KOPT-K1 (cell line): ENCODE results near the gene PCDH15.

Source experiments
- H3K27ac ChIP-seq: fragments of 200-600 bp; sonication (generic); 2 replicates; pipeline ENCODE4 v1.5.1; 2016; ENCODE audit warnings: antibody characterized with exemption, mild to moderate bottlenecking, low read depth, low read length; ENCODE audit not compliant: poor library complexity, severe bottlenecking
- H3K36me3 ChIP-seq: fragments of 200-600 bp; sonication (generic); 2 replicates; pipeline ENCODE4 v1.5.1; 2017; ENCODE audit warnings: antibody characterized with exemption, mild to moderate bottlenecking, low read length, moderate library complexity; ENCODE audit not compliant: insufficient read depth
- H3K9me3 ChIP-seq: fragments of 200-600 bp; sonication (generic); 2 replicates; pipeline ENCODE4 v1.5.1; 2017; ENCODE audit warnings: antibody characterized with exemption, low read length, mild to moderate bottlenecking; ENCODE audit not compliant: insufficient read depth, poor library complexity, severe bottlenecking

PCDH15 gene

GRCh38 chr10:54125098-54125747, 675.8 kb downstream of the PCDH15 start:
- Histone ChIP-seq H3K36me3 (no peaks in the 10 kb centered on the region), H3K9me3 (no peaks in the 10 kb centered on the region), H3K27ac (no peak overlapping the region)

DNA sequence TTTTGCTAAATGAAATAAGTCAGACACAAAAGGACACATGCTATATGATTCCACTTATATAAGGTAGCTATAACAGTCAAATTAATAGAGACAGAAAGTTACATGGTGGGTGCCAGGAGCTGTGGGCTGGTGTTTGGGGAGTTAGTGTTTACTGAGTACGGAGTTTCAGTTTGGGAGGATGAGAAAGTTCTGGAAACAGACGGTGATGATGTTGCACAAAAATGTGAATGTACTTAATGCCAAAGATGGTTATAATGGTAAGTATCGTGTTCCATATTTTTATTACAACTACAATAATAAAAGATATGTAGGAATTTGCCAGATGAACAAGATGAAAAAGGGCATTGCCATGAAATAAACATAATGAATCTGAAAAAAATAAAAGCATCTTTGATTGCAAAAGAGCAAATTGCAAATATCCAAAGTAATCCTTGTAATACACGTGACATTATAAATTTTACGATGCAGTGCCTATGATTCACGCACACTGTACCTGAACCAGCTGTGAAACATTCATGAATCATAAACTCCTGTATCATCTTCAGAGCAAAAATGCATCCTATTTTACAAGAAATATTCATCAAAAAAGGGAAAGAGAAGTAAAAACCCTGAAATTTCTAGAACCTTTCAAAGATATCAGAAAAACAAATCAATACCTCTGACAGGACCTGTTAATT, 676.7 kb downstream of the PCDH15 start:
- no peak overlapping the region for H3K27ac ChIP-seq
- no peaks in the 10 kb centered on the region for H3K36me3 ChIP-seq

GRCh38 chr10:54120806-54121205, 680.2 kb downstream of the PCDH15 start:
- H3K27ac ChIP-seq: no peak overlapping the region
- no peaks in the 10 kb centered on the region for H3K9me3 ChIP-seq
- no peaks in the 10 kb centered on the region for H3K36me3 ChIP-seq

More for the DNA sequence above, 676.7 kb downstream of the PCDH15 start:
- H3K9me3 ChIP-seq: no peaks in the 10 kb centered on the region

DNA sequence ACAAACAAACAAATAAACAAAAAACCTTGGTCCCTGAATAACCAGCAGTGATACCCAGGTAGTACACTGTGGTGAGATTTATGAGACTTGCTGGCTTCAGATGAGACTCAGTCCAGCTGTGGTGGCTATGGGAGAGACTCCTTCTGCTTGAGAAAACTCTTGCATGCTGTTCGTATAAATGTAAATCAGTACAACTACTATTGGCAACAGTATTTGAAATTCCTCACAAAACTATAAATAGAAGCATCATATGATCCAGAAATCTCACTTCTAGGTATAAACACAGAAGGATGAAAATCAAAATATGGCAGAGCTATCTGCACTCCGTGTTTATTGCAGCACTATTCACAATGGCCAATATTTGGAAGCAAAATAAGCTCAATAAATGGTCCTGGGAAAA, 692.1 kb downstream of the PCDH15 start:
- H3K9me3 ChIP-seq: no peaks in the 10 kb centered on the region
- no peaks in the 10 kb centered on the region for H3K36me3 ChIP-seq
- no peak overlapping the region for H3K27ac ChIP-seq

GRCh38 chr10:54096892-54097291, 704.1 kb downstream of the PCDH15 start:
- Histone ChIP-seq H3K36me3 (no peaks in the 10 kb centered on the region), H3K27ac (no peak overlapping the region)

GRCh38 chr10:54094321-54094720, 706.7 kb downstream of the PCDH15 start:
- Histone ChIP-seq H3K27ac (no peak overlapping the region), H3K9me3 (no peaks in the 10 kb centered on the region), H3K36me3 (no peaks in the 10 kb centered on the region)

More at GRCh38 chr10:54096892-54097291, 704.1 kb downstream of the PCDH15 start:
- no peaks in the 10 kb centered on the region for H3K9me3 ChIP-seq

DNA sequence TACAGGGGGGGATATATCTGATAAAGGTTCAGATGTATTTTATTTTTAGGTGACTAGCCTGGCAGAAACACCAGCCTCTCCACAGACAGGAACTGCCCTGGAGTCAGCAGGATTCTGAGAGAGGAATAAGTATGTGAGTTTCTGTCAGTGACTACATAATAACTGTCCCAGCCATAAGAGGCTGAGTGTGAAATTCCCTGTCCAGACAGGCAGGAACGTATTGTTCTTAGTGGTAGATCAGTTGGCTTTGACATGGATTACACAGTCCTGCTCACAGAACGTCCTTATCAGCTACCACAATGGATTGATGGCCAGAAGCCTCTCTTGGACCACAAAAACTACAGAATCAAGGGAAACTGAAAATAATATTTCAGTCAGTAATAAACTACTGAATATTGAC, 709.8 kb downstream of the PCDH15 start:
- Histone ChIP-seq H3K9me3 (no peaks in the 10 kb centered on the region), H3K36me3 (no peaks in the 10 kb centered on the region), H3K27ac (no peak overlapping the region)

DNA sequence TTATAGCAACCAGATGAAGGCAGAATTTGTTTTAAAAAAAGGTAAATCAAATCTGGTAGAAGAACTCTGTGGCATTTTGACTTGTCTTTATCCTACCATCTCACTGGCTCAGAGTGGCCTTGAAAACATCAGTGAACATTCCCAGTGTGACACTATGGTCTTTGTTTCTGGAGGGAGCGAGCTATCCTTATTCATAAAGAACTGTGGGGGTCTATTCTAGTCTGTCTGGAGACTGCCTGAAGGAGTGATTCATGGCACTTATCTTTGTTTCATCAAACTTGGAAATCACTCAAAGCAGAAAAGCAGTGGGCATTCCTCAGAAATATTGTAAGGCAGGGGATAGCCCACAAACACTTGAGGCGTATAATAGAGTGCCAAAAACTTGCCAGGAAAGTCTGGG, 719.1 kb downstream of the PCDH15 start:
- H3K36me3 ChIP-seq: no peaks in the 10 kb centered on the region
- no peak overlapping the region for H3K27ac ChIP-seq
- H3K9me3 ChIP-seq: no peaks in the 10 kb centered on the region

DNA sequence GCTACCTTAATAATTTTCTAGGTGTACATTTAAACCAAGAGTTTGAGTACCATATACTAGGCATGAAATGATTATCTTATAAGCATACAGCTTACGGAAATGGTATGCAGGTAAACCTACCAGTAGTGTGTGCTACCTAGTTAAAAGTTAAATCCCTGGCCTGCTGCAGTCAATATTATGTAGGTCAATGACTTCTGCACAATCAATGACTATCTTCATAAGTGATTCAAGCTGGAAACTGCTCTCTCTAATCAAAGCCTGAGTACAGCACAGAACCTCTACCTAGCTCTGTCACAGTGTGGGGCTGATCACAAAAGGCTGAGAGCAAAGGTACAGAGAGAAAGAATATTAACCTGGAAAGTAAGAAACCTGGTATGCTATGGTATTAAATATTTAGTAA, 733.7 kb downstream of the PCDH15 start:
- H3K9me3 ChIP-seq: no peaks in the 10 kb centered on the region
- H3K36me3 ChIP-seq: no peaks in the 10 kb centered on the region
- H3K27ac ChIP-seq: no peak overlapping the region

DNA sequence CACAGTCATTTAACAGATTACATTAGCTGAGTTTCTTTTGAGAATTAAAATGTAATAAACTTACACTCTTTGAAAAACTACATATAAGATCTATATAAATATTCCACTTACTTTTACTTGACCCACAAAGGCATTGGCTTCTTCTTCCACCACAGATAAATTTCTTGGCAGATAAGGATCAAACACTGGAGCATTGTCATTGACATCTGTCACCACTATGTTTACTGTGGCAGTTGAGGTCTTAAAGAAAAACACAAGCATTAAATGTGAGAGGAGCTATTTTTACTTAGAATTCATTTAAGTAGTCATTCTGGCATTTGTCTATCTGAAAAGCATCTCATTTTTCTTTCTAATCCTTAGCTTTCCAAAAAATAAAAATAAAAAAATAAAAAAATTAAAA, 734.4 kb downstream of the PCDH15 start:
- Histone ChIP-seq H3K36me3 (no peaks in the 10 kb centered on the region), H3K9me3 (no peaks in the 10 kb centered on the region), H3K27ac (no peak overlapping the region)

GRCh38 chr10:54065106-54065505, 735.9 kb downstream of the PCDH15 start:
- no peaks in the 10 kb centered on the region for H3K36me3 ChIP-seq
- H3K9me3 ChIP-seq: no peaks in the 10 kb centered on the region
- no peak overlapping the region for H3K27ac ChIP-seq

DNA sequence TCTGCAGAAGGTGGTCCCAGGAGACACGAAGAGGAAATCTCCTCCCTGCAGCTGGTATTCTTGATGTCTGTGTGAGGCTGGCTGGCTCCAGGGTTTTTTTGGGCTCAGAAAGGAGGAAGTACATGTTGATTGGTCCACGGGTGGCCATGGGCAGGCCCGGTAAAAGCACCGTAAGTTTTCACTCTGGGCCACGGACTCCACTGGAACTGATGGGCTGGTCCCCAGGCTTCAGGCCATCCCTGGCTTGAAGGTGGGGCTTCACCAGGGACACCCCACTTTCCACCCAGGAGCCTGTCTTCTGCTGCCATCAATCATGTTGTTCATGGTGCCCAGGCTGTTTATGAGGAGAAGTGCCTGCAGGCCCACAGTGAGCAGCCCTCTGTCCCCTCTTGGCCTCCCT, 736.8 kb downstream of the PCDH15 start:
- Histone ChIP-seq H3K36me3 (no peaks in the 10 kb centered on the region), H3K27ac (no peak overlapping the region), H3K9me3 (no peaks in the 10 kb centered on the region)

- H3K9me3 ChIP-seq: no peaks in the 10 kb centered on the region
These were observed 737.5 kb downstream of the PCDH15 start for GRCh38 chr10:54063514-54063913.

DNA sequence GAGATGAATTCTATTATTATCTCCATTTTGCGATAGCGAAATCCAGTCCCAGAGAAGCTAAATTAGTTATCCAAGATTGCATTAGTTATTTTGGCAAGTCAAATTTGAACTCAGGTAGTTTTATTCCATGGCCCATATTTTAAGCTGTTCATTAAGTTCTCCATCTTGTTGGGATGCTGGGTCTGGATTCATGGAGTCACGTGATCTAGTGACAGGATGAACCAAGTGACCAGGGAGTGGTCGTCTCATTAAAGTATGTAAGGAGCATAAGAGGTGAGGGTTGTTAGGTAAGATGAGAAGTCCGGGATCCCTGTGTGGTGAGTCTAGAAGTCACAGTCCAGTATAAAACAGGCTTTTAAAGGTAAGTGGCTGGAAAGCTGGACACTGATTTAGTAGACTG, 740.5 kb downstream of the PCDH15 start:
- H3K27ac ChIP-seq: no peak overlapping the region
- H3K9me3 ChIP-seq: peaks cover 15% of the 10 kb centered on the region
- no peaks in the 10 kb centered on the region for H3K36me3 ChIP-seq

More at GRCh38 chr10:54063514-54063913, 737.5 kb downstream of the PCDH15 start:
- Histone ChIP-seq H3K27ac (no peak overlapping the region), H3K36me3 (no peaks in the 10 kb centered on the region)

- Histone ChIP-seq H3K27ac (no peak overlapping the region), H3K36me3 (no peaks in the 10 kb centered on the region), H3K9me3 (peaks cover 15% of the 10 kb centered on the region)
These were observed 743.7 kb downstream of the PCDH15 start for GRCh38 chr10:54057357-54057756.

DNA sequence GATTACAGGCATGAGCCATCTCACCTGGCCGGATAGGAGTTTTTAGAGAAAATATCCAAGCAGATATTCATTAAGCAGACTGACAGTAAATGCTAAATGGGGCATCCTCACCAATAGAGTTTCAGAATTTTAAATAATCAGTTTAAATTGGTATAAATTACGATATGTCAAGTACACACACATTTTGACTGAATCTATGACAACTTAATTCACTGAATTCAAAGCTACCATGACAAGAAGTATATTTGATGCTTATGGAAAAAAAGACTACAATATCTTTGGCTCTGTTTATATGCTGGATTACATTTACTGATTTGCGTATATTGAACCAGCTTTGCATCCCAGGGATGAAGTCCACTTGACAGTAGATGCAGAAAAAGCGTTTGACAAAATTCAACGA, 774.7 kb downstream of the PCDH15 start:
- Histone ChIP-seq H3K27ac (no peak overlapping the region), H3K9me3 (no peaks in the 10 kb centered on the region), H3K36me3 (no peaks in the 10 kb centered on the region)
